NCI-H446 (cell line): ENCODE data around the gene KCNQ1.

Experiments used
- DNase-seq, 2 experiments: peaks; one replicate each; lab custom pipeline; 2025; lab: John Stamatoyannopoulos, UW

KCNQ1 gene

GRCh38 chr11:2697866-2698265 lies 253.1 kb downstream of the KCNQ1 start:
- no peak for DNase-seq

- no peak for DNase-seq
Observed at GRCh38 chr11:2698386-2699184, 253.8 kb downstream of the KCNQ1 start.

DNA sequence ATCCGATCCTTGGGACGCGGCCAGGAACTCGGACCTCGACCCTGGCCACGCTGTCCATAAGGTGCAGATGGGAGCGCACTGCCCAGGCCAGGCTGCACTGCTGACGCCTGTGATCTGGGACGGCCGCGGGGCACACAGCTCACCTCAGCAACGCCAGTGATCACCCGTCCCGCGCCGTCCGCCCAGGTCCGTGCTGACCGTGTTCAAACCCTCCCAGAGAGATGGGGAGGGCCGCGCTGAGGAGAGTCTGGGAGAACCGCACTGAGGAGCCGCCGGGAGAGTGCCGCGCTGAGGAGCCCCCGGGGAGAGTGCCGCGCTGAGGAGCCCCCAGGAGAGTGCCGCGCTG lies 254.3 kb downstream of the KCNQ1 start:
- DNase-seq, result no peak

DNA sequence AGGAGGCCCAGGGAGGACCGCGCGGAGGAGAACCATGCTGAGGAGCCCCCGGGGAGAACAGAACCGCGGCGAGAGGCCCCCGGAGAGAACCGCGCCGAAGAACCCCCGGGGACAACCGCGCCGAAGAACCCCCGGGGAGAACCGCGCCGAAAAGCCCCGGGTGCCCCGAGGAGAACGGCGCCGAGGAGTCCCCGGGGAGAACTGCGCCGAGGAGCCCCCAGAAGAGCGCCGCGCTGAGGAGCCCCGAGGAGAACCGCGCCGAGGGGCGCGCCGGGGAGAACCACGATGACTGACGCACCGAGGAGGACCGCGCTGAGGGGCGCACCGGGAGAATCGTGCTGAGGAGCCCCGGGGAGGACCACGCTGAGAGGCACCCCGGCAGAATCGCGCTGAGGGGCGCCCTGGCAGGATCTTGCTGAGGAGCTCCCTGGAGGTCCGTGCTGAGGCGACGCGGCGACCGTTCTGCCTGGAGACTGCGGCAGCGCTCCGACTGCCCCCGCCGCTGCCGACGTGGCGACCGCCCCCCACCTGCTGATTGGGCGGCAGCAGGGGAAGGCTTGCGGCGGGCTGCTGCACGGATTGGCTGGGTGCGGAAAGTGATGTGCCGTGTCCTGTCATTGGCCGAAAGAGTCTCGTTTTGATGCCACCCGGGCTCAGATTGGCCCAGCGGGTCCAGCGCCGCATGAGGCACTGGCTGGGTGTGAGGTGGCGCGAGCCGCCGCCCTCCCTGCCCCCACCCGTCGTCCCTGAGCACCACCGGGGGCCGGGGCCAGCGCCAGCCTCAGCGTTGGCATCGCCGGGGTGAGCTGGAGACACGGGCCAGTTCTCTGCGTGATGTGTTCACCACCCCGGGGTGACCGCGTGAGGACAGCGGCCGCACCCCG lies 255.0 kb downstream of the KCNQ1 start, which contains the start of gene KCNQ1OT1:
Gene KCNQ1OT1, minus strand, starts transcription at position 464 of the 884 bp plus-strand sequence.
- DNase-seq, result peak; percentile 79 to 91

DNA sequence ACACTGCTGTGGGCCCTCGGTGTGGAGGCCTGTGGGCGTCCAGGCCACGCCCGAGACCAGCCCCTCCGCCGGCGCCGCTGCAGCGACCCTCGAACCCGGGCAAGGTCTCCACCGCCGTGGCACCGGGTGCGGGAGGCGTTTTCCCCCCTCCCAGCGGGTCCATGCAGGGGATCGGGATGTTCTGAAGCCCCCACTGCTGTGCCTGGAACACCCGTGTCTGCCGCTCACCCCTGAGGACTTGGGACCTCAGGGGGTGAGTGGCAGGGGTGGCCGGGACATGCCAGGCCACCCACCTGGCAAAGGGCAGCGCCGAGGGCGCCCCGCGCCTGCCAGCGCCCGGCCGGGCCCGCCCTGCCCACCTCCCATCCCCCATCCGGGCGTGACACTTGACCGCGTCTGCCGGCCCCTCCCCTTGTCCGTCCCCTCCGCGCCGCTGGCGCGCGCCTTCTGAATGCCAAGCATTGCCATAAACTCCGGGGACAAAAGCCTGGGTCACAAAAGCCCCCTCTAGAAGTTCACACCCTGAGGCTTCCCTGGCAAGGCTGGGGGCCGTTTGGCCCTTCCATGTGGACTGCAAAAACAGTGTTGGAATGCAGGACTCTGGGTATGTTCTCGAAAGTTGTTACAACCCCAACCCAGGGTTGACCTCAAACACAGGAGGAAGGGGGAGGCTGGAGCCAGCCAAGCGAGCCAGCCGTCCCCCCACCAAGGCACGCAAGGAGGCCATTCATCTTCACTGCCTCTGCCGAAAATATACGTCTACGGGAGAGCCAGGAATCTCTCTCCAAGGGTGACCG lies 255.8 kb downstream of the KCNQ1 start:
- peak in 1 of 2 experiments; percentile 31 for DNase-seq

DNA sequence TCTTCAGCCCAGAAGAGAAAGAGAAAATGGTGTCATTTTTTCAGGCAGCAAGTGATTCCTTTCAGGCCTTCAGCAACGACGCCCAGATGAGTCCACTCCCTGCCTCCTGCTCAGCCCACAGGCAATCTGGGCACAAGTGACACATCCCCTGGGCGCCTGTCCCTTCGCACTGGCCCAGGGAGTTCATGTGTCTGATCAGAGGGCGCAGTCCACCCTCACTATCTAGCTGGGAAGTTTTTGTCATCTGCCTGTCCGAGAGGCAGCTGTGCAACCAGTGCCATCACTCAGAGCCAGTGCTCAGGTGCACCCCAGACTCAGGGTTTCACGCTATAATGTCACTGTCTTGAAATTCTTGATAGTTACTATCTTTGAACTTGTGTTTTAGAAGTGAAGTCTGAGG lies 256.4 kb downstream of the KCNQ1 start:
- no peak for DNase-seq

DNA sequence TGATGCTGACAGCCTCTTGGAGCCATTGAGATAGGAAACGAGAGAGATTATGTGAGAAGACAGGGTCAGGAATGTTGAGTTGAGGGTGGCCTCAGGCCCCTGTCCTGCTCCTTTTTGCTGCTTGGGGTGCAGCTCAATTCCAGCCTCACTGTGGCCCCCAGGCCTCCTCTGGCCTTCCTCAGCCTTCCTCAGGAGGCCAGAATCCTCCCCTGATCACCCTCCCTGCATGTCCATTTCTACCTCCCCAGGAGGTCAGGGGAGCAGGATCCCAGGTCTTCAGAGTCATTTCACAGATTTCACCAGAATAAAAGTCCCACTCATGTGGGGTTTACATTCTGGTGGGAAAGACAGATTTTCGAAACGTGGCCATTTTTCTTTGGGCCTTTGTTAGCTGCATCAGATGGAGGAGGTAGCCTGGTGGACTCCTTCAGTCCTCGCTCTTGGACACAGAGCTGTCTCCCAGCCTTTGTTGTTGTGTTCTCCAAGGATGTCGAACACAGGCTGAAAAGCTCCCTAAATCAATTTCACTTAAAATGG lies 257.2 kb downstream of the KCNQ1 start:
- DNase-seq, result no peak

GRCh38 chr11:2702771-2703362 lies 258.1 kb downstream of the KCNQ1 start:
- no peak for DNase-seq

- no peak for DNase-seq
Observed at GRCh38 chr11:2703363-2704141, 258.7 kb downstream of the KCNQ1 start.

- no peak for DNase-seq
Observed at GRCh38 chr11:2704356-2704755, 259.5 kb downstream of the KCNQ1 start.

DNA sequence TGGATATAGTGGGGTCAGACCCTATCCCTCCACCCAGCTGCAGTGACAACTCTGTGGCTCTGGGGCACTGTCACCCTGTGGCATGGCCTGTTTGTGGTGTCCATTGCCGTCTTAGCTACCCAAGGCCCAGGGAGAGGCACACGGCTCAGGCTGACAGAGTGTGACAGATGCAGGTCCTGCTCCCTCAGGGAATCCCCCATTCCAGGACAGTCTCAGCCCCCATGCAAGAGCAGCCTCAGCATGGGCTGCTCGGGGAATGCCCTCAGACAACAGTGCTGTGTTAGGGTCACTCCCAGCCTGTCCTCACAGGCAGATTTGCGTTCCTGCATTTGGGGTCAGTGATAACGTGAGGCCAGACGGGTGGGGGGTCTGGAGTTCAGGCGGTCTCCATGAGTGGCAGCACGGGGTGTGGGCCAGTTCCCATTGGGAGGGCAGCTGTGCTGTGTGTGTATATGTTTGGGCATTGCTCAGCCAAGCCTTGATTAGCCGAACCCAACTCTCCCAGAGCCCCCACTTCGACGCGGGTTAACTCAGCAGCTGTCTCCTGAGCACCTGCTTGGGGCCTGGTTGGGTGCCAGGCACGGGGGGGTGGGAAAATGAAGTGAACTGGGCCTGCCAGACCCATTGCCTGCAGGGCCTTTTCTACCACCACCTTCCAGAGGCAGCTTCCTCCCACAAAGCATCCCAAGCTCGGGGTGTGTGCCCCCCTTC lies 260.2 kb downstream of the KCNQ1 start:
- DNase-seq, result no peak

DNA sequence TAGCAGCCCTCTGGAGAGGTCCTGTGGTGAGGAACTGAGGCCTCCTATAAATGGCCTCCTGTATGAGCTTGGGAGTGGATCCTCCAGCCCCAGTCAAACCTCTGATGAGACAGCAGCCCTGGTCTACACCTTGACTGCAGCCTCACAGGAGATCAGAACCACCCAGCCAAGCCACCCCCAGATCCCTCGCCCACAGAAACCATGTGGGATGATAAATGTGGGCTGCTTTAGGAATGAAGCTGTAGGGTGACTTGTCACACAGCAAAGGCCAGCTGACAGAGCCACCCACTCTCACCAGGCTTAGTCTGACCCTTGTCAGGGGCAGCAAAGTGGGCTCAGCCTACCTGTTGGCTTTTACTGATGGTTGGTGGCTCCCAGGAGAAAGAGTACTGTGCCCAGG lies 261.5 kb downstream of the KCNQ1 start:
- no peak for DNase-seq

DNA sequence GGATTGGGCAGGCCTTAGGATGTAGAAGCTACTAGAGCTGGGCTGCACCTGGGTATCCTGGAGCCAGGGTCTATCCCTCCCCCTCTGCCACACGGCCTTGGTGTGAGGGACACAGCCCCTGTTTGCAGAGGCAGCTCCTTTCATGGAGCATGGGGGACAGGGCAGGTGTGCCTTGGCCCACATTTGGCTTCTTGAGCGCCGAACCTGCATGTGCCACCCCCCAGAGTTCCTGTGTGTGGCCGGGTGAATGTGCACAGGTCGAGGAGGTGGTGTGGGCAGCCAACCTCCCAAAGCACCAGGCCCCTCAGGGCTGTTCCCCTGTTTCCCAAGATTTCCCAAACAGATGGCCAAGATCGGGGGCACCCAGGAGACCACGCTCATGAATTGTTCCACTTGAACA lies 262.9 kb downstream of the KCNQ1 start:
- no peak for DNase-seq

DNA sequence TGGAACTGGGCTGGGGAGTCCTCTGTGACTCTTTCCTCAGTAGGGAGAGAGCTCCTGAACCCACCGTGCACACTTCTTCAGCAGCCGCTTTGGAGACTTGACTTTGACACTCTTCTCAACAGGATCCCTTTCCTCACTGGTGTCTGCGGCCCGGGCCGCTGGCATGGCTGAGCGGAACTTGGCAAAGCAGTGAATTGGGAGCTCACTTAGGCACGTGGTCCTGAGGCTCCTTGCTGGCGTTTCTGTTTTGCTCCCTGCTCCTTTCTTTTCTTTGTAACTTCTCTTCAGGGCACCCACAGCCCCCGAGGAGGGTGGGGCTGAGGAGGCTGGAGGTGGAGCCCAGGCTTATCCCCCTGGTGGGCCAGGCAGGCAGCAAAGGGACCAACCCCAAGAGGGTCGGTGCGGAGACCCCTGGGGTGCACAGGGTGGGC lies 263.4 kb downstream of the KCNQ1 start:
- no peak for DNase-seq

DNA sequence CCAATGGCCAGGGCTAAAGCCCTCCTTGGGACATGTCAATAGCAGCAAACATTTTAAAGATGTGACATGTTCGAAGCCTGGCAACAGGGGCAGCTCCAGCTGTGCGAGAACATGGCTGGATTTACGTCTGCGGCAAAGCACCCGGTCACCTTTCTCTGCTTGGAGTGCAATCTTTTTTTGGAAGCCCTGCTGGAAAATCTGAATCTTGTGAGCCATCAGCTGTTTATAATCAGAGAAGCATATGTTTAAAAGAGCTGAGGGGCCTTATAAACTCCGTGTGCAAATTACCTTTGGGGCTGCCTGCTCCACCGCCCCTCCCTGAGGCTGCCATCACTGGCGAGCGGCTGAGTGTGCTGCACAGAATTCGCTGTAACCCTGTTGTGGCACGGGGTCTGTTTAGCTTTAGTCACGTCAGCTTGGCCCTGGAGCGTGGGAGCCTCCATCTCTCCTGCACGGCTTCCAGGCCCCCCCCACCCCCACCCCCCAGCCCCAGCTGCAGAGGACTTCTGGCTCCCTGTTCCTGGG lies 264.0 kb downstream of the KCNQ1 start:
- DNase-seq, result no peak

DNA sequence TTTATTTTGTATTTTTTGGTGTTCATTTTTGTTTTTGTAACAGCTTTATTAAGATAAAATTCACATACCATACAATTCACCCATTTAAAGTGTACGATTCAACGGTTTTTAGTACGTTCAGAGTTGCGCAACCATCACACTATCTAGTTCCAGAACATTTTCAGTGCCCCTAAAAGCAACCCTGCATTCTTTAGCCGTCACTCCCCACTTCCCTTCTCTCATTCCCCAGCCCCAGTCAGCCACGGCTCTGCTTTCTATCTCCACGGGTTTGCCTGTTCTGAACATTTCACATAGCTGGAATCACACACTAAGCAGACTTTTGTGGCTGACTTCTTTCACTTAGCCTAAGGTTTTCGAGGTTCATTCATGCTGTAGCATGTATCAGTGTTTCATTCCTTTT lies 264.6 kb downstream of the KCNQ1 start:
- no peak for DNase-seq

GRCh38 chr11:2711161-2711560 lies 266.4 kb downstream of the KCNQ1 start:
- no peak for DNase-seq

DNA sequence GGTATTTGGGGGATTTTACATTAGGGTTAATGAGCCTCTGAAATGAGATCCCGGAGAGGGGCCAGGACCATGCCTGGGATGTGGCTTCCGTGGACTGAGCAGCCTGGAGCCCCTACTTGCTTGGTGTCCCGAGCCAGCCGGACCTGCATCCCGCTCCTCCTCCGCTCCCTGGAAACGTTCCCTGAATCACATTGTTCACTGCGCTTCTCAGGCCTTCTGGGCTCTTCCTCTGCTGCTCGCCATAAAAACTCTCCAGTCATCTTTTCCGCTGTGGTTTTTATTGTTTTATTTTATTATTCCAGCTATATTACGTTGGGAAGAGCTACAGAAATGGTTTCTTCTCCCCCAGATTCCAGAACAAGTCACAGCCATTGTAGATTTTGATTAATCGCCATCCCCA lies 268.3 kb downstream of the KCNQ1 start:
- no peak for DNase-seq

GRCh38 chr11:2713661-2714462 lies 269.1 kb downstream of the KCNQ1 start:
- DNase-seq, result no peak
